ENCODE results near the gene HOGA1.

Gene HOGA1

DNA sequence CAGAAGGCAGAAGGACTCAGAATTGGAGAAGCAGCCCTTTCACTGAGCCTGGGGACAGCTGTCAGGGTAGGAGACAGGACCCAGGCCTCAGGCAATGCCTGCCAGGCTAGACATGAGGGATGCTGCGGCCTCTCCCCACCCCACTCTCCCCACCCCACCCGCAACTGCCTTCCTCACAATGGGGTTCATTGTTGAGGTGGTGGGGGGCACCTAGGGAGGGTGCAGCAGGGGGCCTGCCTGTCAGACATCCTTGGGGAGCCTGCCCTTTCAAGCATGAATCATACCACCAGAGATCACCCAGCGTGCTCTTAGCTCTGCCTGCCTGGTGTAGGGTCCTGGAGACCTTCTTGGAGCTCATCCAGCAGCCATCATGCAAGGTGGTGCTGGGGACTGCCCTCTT, 5.3 kb downstream of the HOGA1 start, which contains the start of gene C10orf62:
C10orf62 (plus strand) TSS at position 243 of the 400 bp plus-strand sequence. CDS start 177 bp downstream, outside the sequence.
- H3K36me3 ChIP-seq (ENCODE audit: insufficient read depth, low read depth, low read length), result no peaks in the 10 kb centered on the region
- no peaks in the 10 kb centered on the region for H3K9me3 ChIP-seq (ENCODE audit: insufficient read depth, low read depth, low read length)
- H3K9ac ChIP-seq (ENCODE audit: low read depth, low read length), result no peak within 1 kb of the TSS
- no peak within 1 kb of the TSS for H3K4me3 ChIP-seq (ENCODE audit: low read length)
- H3K4me1 ChIP-seq (ENCODE audit: insufficient read depth, low read length), result no peaks in the 10 kb centered on the region
- no peak within 1 kb of the TSS for H3K27ac ChIP-seq (ENCODE audit: low read length)
- no peaks in the 10 kb centered on the region for H3K27me3 ChIP-seq (ENCODE audit: insufficient read depth, low read length)

DNA sequence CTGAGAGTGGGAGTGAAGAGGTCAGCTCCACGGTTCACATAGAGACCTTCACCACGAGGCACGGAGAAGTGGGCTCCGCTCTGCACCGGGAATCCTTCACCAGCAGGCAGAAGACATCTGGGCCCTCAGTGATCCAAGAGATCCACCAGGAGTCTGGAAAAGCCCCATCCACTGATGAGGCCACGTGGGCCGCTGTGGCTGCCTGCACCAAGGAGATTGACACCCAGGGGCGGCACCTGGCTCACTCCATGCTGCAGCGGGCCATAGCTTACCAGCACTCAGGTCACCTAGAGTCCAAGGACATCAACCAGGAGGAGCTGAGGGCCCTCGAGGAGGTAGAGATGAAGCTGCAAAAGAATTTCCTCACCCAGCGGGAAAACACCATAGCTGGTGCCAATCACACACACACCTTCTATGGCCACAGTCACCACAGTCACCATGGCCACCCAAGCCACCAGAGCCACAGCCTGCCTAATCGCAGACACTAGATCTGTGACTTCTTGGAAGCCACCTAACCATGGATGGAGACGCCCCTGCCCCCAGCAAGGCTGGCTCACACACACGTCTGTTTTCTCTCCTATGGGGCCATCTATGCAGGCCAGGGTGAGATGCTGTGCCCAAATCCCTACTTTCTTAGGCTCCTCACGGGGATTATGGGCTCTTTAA, 6.0 kb downstream of the HOGA1 start:
- no peak overlapping the region for H3K9ac ChIP-seq (ENCODE audit: low read depth, low read length)
- H3K27me3 ChIP-seq (ENCODE audit: insufficient read depth, low read length), result no peaks in the 10 kb centered on the region
- no peak overlapping the region for H3K27ac ChIP-seq (ENCODE audit: low read length)
- H3K36me3 ChIP-seq (ENCODE audit: insufficient read depth, low read depth, low read length), result no peaks in the 10 kb centered on the region
- H3K4me1 ChIP-seq (ENCODE audit: insufficient read depth, low read length), result no peaks in the 10 kb centered on the region
- H3K9me3 ChIP-seq (ENCODE audit: insufficient read depth, low read depth, low read length), result no peaks in the 10 kb centered on the region
- no peak overlapping the region for H3K4me3 ChIP-seq (ENCODE audit: low read length)

DNA sequence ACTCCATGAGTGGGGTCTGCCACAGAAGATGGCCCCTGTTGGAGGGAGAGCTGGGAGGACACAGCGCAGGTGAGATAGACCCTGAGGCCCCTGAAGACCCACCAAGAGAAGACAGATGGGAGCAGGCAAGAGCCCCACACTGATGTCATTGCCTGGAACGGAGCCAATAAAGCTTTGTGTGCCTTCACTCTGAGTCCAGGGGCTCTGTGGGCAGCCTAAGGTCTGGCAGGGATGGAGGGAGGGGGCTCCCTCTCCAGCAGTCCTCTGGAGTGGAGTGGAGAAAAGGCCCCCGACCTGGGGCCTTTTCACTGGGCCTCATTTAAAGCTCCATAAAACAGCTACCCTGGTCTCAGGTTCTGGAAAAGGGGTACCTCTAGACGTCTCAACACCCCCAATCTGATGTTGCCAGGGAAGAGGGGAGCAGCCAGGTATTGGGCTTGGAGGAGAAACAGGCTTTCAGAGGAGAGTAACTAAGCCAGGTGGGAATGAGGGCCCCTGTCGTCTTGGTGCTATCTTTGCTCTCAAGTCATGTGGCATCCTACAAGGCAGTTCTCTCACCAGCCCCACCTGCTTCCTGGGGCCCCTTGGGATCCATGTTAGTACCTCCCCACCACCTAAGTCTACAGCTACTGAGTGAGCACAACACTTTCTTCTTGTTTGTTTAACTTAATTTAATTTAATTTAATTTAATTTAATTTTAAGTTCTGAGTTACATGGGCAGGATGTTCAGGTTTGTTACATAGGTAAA, 6.7 kb downstream of the HOGA1 start:
- no peak overlapping the region for H3K9ac ChIP-seq (ENCODE audit: low read depth, low read length)
- no peaks in the 10 kb centered on the region for H3K27me3 ChIP-seq (ENCODE audit: insufficient read depth, low read length)
- H3K4me3 ChIP-seq (ENCODE audit: low read length), result no peak overlapping the region
- no peaks in the 10 kb centered on the region for H3K9me3 ChIP-seq (ENCODE audit: insufficient read depth, low read depth, low read length)
- H3K27ac ChIP-seq (ENCODE audit: low read length), result no peak overlapping the region
- H3K36me3 ChIP-seq (ENCODE audit: insufficient read depth, low read depth, low read length), result no peaks in the 10 kb centered on the region
- no peaks in the 10 kb centered on the region for H3K4me1 ChIP-seq (ENCODE audit: insufficient read depth, low read length)

DNA sequence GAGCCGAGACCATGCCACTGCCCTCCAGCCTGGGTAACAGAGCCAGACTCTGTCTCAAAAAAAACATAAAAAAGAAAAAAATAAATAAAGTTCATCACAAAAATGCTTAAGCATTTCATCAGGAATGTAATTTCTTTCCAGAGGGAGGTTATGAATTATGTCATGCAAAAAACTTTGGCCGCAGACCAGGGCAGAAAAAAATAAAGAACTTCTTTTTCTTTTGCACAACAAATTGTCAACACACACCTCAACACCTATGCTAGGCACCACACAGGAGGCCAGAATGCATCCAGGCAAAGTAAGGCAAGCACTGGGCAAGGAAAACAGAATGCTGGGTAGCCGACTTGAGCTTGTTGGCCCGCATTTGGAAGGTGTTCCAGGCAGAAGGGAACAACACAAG, 9.2 kb downstream of the HOGA1 start:
- no peak overlapping the region for H3K9ac ChIP-seq (ENCODE audit: low read depth, low read length)
- no peaks in the 10 kb centered on the region for H3K4me1 ChIP-seq (ENCODE audit: insufficient read depth, low read length)
- H3K4me3 ChIP-seq (ENCODE audit: low read length), result no peak overlapping the region
- H3K27me3 ChIP-seq (ENCODE audit: insufficient read depth, low read length), result no peaks in the 10 kb centered on the region
- no peak overlapping the region for H3K27ac ChIP-seq (ENCODE audit: low read length)
- H3K36me3 ChIP-seq (ENCODE audit: insufficient read depth, low read depth, low read length), result no peaks in the 10 kb centered on the region
- H3K9me3 ChIP-seq (ENCODE audit: insufficient read depth, low read depth, low read length), result no peaks in the 10 kb centered on the region

DNA sequence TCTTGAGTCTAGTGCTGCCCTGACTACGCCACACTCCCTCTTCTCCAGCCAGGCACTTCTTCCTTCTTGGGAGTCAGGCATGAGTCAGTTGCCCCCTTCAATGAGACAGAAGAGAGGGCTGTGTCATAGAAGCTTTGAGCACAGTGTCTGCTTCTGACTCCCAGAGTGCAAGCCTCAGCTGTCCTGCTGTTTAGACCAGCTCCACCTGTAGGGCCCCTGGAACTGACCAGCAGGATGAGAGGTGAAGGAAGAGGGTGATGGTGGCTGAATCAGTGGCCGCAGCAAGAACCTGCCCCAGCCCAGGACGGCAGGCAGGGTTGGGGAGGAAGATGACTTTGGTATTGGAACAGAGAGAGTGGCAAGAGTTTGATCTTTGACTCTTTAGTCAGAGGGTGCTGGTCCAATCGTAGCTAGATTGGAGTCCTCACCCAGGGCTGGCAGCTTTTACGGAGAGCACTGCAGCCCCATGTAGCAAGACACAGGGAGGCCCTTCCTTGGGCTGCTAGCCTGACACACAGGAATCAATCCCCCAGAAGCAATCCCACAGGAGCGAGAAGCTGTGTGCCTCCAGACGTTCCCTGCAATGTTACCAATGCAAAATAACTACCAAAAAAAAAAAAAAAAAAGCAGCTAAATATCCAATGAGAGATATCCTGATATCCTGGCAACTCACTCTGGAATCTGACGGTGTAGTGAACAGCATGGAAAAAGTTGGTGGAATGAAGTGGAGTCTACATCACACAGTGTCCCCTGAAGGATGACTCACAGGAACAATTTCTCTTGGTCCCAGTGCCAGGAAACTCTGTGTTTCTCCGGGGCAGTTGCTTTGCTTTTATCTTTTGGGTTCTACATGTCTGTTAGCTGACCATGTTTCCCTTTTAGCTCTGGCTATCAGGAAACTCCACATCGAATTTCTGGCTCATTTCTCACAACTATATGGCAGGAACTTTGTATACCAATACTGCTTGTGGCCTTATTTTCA, 12.2 kb downstream of the HOGA1 start:
- H3K4me3 ChIP-seq (ENCODE audit: low read length), result no peak overlapping the region
- H3K9ac ChIP-seq (ENCODE audit: low read depth, low read length), result no peak overlapping the region
- H3K36me3 ChIP-seq (ENCODE audit: insufficient read depth, low read depth, low read length), result no peaks in the 10 kb centered on the region
- no peaks in the 10 kb centered on the region for H3K9me3 ChIP-seq (ENCODE audit: insufficient read depth, low read depth, low read length)
- no peaks in the 10 kb centered on the region for H3K4me1 ChIP-seq (ENCODE audit: insufficient read depth, low read length)
- no peaks in the 10 kb centered on the region for H3K27me3 ChIP-seq (ENCODE audit: insufficient read depth, low read length)
- H3K27ac ChIP-seq (ENCODE audit: low read length), result no peak overlapping the region

DNA sequence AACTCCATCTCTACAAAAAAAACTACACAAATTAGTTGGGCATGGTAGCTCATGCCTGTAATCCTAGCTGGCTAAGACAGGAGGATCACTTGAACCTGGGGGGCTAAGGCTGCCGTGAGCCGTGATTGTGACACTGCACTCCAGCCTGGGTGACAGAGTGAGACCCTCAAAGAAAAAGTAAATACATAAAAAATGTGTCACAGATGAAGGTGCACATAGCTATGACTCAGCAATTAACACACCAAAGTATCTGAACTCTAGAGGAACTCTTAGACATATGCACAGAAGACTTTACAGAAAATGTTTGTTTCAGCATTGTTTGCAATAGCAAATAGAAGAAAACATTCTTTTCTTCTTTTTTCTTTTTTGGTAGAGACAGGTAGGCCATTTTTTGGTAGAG, 13.6 kb downstream of the HOGA1 start:
- Histone ChIP-seq H3K9me3 (ENCODE audit: insufficient read depth, low read depth, low read length) (no peaks in the 10 kb centered on the region), H3K9ac (ENCODE audit: low read depth, low read length) (no peak overlapping the region), H3K4me3 (ENCODE audit: low read length) (no peak overlapping the region), H3K27me3 (ENCODE audit: insufficient read depth, low read length) (no peaks in the 10 kb centered on the region), H3K4me1 (ENCODE audit: insufficient read depth, low read length) (no peaks in the 10 kb centered on the region), H3K27ac (ENCODE audit: low read length) (no peak overlapping the region), H3K36me3 (ENCODE audit: insufficient read depth, low read depth, low read length) (no peaks in the 10 kb centered on the region)

DNA sequence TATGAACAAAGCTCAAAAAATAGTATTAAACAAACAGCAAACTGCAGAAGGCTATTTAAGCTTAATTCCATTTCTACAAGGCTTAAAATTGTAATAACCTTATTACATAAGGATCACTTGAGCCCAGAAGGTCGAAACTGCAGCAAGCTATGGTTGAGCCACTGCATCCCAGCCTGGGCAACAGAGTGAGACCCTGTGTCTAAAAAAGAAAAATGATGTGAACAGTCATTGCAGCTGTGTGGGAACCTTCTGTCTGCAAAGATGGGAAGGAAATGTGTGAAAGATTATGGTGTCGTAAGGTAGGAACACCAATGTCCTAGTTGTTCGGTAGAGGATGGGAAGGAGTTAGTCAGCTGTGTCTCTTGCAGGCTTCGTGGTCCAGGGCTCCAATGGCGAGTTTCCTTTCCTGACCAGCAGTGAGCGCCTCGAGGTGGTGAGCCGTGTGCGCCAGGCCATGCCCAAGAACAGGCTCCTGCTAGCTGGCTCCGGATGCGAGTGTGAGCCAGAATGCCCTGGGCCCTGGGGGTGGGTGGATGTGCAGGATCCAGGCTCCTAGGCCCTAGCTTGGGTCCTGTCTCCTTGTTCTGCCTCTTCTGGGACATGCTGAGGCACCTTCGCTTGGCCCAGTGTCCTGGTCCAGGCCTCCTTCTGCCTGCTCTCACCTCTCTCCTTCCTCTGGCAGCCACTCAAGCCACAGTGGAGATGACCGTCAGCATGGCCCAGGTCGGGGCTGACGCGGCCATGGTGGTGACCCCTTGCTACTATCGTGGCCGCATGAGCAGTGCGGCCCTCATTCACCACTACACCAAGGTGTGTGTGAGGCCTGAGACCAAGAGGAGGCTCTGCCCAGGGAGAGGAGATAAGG, 14.4 kb downstream of the HOGA1 start:
- no peaks in the 10 kb centered on the region for H3K4me1 ChIP-seq (ENCODE audit: insufficient read depth, low read length)
- no peaks in the 10 kb centered on the region for H3K27me3 ChIP-seq (ENCODE audit: insufficient read depth, low read length)
- H3K9ac ChIP-seq (ENCODE audit: low read depth, low read length), result no peak overlapping the region
- H3K36me3 ChIP-seq (ENCODE audit: insufficient read depth, low read depth, low read length), result no peaks in the 10 kb centered on the region
- no peak overlapping the region for H3K4me3 ChIP-seq (ENCODE audit: low read length)
- H3K27ac ChIP-seq (ENCODE audit: low read length), result no peak overlapping the region
- H3K9me3 ChIP-seq (ENCODE audit: insufficient read depth, low read depth, low read length), result no peaks in the 10 kb centered on the region

DNA sequence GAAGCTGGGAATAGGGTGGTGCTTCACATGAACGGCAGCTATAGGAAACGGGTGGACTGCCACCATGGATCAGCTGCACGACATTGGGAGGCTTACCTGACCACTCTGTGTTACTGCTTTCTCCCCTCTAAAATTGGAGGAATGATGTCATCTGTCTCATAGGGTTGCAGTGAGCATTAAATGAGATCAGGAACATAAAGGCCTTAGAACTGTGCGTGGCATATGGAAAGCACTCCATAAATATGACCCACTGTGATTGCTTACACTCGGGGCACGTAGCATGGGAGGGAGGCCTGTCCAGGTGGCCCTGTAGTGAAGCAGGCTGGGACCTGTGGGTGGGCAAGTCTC, 15.1 kb downstream of the HOGA1 start:
- Histone ChIP-seq H3K36me3 (ENCODE audit: insufficient read depth, low read depth, low read length) (no peaks in the 10 kb centered on the region), H3K27me3 (ENCODE audit: insufficient read depth, low read length) (no peaks in the 10 kb centered on the region), H3K27ac (ENCODE audit: low read length) (no peak overlapping the region), H3K9me3 (ENCODE audit: insufficient read depth, low read depth, low read length) (no peaks in the 10 kb centered on the region), H3K9ac (ENCODE audit: low read depth, low read length) (no peak overlapping the region), H3K4me1 (ENCODE audit: insufficient read depth, low read length) (no peaks in the 10 kb centered on the region), H3K4me3 (ENCODE audit: low read length) (no peak overlapping the region)

DNA sequence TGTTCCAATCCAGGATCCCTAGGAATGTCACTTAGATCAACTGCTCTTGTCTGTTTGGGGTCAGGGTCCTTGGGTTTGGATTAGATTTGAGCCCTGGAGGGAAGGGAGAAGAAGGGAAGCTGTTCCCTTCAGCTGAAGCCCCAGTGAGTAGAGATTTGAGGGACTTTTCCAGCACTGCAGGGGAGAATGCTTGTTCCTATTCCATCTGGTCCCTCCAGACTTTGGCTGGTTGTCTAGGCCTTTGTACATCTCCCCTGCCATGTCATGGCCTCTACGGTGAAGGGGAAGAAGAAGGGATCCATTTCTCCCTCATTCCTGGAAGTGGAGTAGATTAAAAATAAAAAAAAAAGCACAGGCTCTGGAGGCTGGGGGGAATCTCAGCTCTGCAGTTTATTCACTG, 16.4 kb downstream of the HOGA1 start:
- Histone ChIP-seq H3K4me3 (ENCODE audit: low read length) (no peak overlapping the region), H3K9me3 (ENCODE audit: insufficient read depth, low read depth, low read length) (no peaks in the 10 kb centered on the region), H3K27ac (ENCODE audit: low read length) (no peak overlapping the region), H3K9ac (ENCODE audit: low read depth, low read length) (no peak overlapping the region), H3K36me3 (ENCODE audit: insufficient read depth, low read depth, low read length) (no peaks in the 10 kb centered on the region), H3K4me1 (ENCODE audit: insufficient read depth, low read length) (no peaks in the 10 kb centered on the region), H3K27me3 (ENCODE audit: insufficient read depth, low read length) (no peaks in the 10 kb centered on the region)

DNA sequence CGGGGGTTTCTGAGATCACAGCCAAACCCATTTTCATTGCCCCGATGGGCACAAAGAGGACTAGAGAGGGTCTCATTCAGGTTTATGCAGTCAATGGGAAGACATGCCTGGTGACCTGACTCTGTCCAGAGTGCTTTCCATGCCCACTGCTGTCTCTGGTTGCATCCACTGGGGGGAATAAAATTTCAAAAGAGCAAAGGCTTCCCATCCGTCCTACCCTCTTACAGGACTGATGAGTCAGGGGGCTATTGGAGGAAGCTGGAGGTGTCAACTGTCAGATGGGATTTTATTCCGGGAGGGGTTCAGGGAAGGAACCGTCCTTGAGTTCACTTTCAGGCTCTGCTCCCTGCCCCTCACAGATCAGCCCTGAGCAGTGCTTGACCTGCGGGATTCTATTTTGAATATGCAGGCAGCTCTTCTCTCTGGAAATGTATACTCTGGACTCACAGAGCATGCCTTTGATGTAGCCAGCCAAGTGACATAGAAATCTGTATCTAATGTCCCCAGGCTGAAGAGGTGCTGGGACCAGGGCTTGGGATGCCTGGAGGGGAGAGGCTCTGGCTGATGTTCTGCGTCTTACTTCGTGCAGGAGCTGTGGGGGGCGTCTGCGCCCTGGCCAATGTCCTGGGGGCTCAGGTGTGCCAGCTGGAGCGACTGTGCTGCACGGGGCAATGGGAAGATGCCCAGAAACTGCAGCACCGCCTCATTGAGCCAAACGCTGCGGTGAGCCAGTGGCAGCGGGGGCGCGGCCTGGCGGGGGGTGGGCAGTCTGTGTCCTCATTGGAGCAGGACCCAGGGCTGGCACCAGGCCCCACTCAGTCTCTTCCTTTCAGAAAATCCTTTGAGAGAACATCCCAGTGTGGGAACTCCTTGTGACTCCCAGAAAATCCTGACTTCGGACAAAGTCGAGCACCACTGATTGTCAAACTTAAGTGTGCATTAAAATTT, 17.4 kb downstream of the HOGA1 start:
- no peaks in the 10 kb centered on the region for H3K9me3 ChIP-seq (ENCODE audit: insufficient read depth, low read depth, low read length)
- H3K4me1 ChIP-seq (ENCODE audit: insufficient read depth, low read length), result no peaks in the 10 kb centered on the region
- no peak overlapping the region for H3K9ac ChIP-seq (ENCODE audit: low read depth, low read length)
- H3K27me3 ChIP-seq (ENCODE audit: insufficient read depth, low read length), result no peaks in the 10 kb centered on the region
- no peaks in the 10 kb centered on the region for H3K36me3 ChIP-seq (ENCODE audit: insufficient read depth, low read depth, low read length)
- H3K4me3 ChIP-seq (ENCODE audit: low read length), result no peak overlapping the region
- H3K27ac ChIP-seq (ENCODE audit: low read length), result no peak overlapping the region

Data from iPS-20b (cell line).